Measurements from ENCODE around the gene OMP.

OMP gene

GRCh38 chr11:77121876-77122575 is 19.4 kb downstream of the OMP start:
- FAIRE-seq (no peak), DNase-seq (ENCODE audit: insufficient read length) (no peak)
- TF ChIP-seq POLR2A (IDR thresholded peaks at IDR 0.05; ENCODE audit: low read depth, low read length) (no peak), TAF1 (IDR thresholded peaks at IDR 0.05; ENCODE audit: borderline replicate concordance, low read depth, low read length) (no peak), POLR2AphosphoS5 (IDR thresholded peaks at IDR 0.05; ENCODE audit: low read depth, low read length) (no peak)

- TF ChIP-seq POLR2AphosphoS5 (IDR thresholded peaks at IDR 0.05; ENCODE audit: low read depth, low read length) (no peak), TAF1 (IDR thresholded peaks at IDR 0.05; ENCODE audit: borderline replicate concordance, low read depth, low read length) (no peak)
- FAIRE-seq = no peak
- DNase-seq (ENCODE audit: insufficient read length) = no peak
Measured at GRCh38 chr11:77122576-77123212, 20.1 kb downstream of the OMP start.

GRCh38 chr11:77123591-77123990 is 21.0 kb downstream of the OMP start:
- DNase-seq (ENCODE audit: insufficient read length) (no peak), FAIRE-seq (no peak)
- no peak for TF ChIP-seq POLR2AphosphoS5 (IDR thresholded peaks at IDR 0.05; ENCODE audit: low read depth, low read length)
- no peak for TF ChIP-seq POLR2A (IDR thresholded peaks at IDR 0.05; ENCODE audit: low read depth, low read length)

GRCh38 chr11:77124041-77124440 is 21.4 kb downstream of the OMP start:
- TF ChIP-seq POLR2AphosphoS5 (IDR thresholded peaks at IDR 0.05; ENCODE audit: low read depth, low read length) = no peak
- no peak for TF ChIP-seq TAF1 (IDR thresholded peaks at IDR 0.05; ENCODE audit: borderline replicate concordance, low read depth, low read length)
- TF ChIP-seq POLR2A (IDR thresholded peaks at IDR 0.05; ENCODE audit: low read depth, low read length) = no peak
- FAIRE-seq (no peak), DNase-seq (ENCODE audit: insufficient read length) (no peak)

GRCh38 chr11:77124488-77124887 is 21.8 kb downstream of the OMP start:
- FAIRE-seq = no peak
- TF ChIP-seq POLR2A (IDR thresholded peaks at IDR 0.05; ENCODE audit: low read depth, low read length) (no peak), TAF1 (IDR thresholded peaks at IDR 0.05; ENCODE audit: borderline replicate concordance, low read depth, low read length) (no peak), POLR2AphosphoS5 (IDR thresholded peaks at IDR 0.05; ENCODE audit: low read depth, low read length) (no peak)
- no peak for DNase-seq (ENCODE audit: insufficient read length)

DNA sequence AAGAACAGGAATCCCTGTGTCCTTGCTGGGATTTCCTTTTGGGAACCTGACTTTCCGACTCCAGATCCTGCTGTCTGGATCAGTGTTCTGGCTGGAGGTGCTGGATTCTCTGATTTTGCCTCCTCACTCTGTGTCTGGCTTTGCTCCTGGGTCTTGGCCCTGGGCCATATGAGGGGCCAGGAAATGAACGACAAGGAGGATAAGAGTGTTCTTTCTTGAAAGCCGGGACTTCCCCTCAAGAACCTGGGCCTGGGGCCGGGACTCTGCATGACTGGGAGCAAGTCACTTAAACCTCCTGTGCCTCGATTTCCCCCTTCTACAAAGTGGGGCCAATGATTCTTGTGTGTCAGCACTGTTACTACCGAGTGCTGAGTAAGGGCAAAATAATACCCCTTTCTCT is 22.6 kb downstream of the OMP start:
- no peak for FAIRE-seq
- no peak for TF ChIP-seq POLR2A (IDR thresholded peaks at IDR 0.05; ENCODE audit: low read depth, low read length)
- TF ChIP-seq TAF1 (IDR thresholded peaks at IDR 0.05; ENCODE audit: borderline replicate concordance, low read depth, low read length) = no peak
- DNase-seq (ENCODE audit: insufficient read length) = no peak

DNA sequence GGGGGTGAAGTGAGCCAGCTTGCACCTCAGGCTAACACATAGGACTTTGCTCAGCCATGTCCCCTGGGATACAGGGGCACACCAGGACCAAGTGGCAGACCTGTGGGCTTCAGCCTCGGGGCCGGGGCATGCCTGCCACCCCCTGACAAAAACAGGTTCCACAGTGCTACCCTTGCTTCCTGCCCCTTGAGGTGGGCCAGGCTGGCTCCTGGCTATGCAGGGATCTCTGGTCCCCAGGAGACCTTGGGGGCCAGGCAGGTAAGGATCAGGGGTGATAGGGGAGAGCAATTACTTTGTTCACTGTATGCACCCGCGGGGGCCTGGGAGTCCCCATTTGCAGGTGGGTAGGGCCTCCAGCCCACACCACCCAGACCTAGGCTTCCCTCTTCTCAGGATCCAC is 23.1 kb downstream of the OMP start:
- DNase-seq (ENCODE audit: insufficient read length) (no peak), FAIRE-seq (no peak)

GRCh38 chr11:77126156-77126775 is 23.6 kb downstream of the OMP start:
- DNase-seq (ENCODE audit: insufficient read length) (no peak), FAIRE-seq (no peak)
- TF ChIP-seq TAF1 (IDR thresholded peaks at IDR 0.05; ENCODE audit: borderline replicate concordance, low read depth, low read length) = no peak
- TF ChIP-seq POLR2A (IDR thresholded peaks at IDR 0.05; ENCODE audit: low read depth, low read length) = no peak
- TF ChIP-seq POLR2AphosphoS5 (IDR thresholded peaks at IDR 0.05; ENCODE audit: low read depth, low read length) = no peak

More for the DNA sequence above, 23.1 kb downstream of the OMP start:
- TF ChIP-seq TAF1 (IDR thresholded peaks at IDR 0.05; ENCODE audit: borderline replicate concordance, low read depth, low read length) (no peak), POLR2A (IDR thresholded peaks at IDR 0.05; ENCODE audit: low read depth, low read length) (no peak), POLR2AphosphoS5 (IDR thresholded peaks at IDR 0.05; ENCODE audit: low read depth, low read length) (no peak)

- DNase-seq (ENCODE audit: insufficient read length) (no peak), FAIRE-seq (no peak)
- no peak for TF ChIP-seq POLR2AphosphoS5 (IDR thresholded peaks at IDR 0.05; ENCODE audit: low read depth, low read length)
- no peak for TF ChIP-seq POLR2A (IDR thresholded peaks at IDR 0.05; ENCODE audit: low read depth, low read length)
- TF ChIP-seq TAF1 (IDR thresholded peaks at IDR 0.05; ENCODE audit: borderline replicate concordance, low read depth, low read length) = no peak
Measured at GRCh38 chr11:77126861-77127234, 24.2 kb downstream of the OMP start.

DNA sequence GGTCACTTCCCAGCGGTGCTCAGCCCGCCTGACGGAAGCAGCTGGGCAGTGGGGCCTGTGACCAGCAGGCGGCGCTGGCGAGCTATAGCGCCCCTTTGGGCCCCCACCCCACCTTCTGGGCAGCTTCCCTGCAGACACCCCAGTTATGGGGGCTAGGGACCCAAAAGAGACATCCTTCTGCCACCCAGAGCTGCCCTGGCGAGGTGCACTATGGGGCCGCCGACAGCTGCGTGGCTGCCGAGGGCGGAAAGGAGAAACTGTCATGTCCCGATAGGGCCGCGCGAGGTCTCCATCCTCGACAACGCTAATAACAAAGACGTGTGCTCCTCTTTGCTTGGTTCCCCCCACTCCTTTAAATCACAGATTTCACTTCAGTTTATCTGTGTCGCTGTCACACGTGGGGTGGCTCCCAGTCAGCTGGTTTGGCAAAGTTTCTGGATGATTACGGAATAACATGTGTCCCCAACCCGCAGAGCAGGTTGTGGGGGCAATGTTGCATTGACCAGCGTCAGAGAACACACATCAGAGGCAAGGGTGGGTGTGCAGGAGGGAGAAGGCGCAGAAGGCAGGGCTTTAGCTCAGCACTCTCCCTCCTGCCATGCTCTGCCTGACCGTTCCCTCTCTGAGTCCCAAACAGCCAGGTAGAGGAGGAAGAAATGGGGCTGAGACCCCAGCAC is 24.7 kb downstream of the OMP start:
- FAIRE-seq (peak; percentile 79), DNase-seq (ENCODE audit: insufficient read length) (peak; percentile 69)
- TF ChIP-seq TAF1 (IDR thresholded peaks at IDR 0.05; ENCODE audit: borderline replicate concordance, low read depth, low read length) = no peak

DNA sequence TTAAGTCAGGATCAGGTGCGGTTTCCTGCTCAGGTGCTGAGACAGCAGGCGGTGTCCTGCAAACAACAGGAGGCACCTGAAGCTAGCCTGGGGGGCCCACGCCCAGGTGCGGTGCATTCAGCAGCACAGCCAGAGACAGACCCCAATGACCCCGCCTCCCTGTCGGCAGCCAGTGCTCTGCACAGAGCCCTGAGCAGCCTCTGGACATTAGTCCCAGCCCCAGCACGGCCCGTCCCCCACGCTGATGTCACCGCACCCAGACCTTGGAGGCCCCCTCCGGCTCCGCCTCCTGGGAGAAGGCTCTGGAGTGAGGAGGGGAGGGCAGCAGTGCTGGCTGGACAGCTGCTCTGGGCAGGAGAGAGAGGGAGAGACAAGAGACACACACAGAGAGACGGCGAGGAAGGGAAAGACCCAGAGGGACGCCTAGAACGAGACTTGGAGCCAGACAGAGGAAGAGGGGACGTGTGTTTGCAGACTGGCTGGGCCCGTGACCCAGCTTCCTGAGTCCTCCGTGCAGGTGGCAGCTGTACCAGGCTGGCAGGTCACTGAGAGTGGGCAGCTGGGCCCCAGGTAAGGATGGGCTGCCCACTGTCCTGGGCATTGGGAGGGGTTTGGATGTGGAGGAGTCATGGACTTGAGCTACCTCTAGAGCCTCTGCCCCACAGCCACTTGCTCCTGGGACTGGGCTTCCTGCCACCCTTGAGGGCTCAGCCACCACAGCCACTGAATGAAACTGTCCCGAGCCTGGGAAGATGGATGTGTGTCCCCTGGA is 25.5 kb downstream of the OMP start, which contains the start of gene MYO7A:
TSS of gene MYO7A (plus strand) at position 327 of the 772 bp plus-strand sequence. CDS start 2,389 bp downstream, outside the sequence.
- FAIRE-seq (no peak), DNase-seq (ENCODE audit: insufficient read length) (no peak)
- TF ChIP-seq POLR2A (IDR thresholded peaks at IDR 0.05; ENCODE audit: low read depth, low read length) (no peak), TAF1 (IDR thresholded peaks at IDR 0.05; ENCODE audit: borderline replicate concordance, low read depth, low read length) (no peak), POLR2AphosphoS5 (IDR thresholded peaks at IDR 0.05; ENCODE audit: low read depth, low read length) (no peak)

Data from GM12892 (cell line).